IPS-18a (cell line): Measurements from ENCODE around the gene TAOK2.
"Not testable (repeated sequence)": the region's sequence is repeated elsewhere in the genome, so short reads cannot be mapped to it uniquely, and the experiment has no call there.

ENCODE experiments used
- H3K27ac ChIP-seq: one replicate; pipeline ENCODE4 v1.5.1; 2013; ENCODE audit warnings: low read length
- H3K27me3 ChIP-seq: one replicate; pipeline ENCODE4 v1.6.1; 2013; ENCODE audit warnings: mild to moderate bottlenecking, low read length; ENCODE audit not compliant: control insufficient read depth, insufficient read depth
- H3K36me3 ChIP-seq: one replicate; pipeline ENCODE4 v1.6.1; 2013; ENCODE audit warnings: low read depth, low read length; ENCODE audit not compliant: control insufficient read depth
- H3K4me1 ChIP-seq: one replicate; pipeline ENCODE4 v1.6.1; 2013; ENCODE audit warnings: low read depth, low read length; ENCODE audit not compliant: control insufficient read depth
- H3K4me3 ChIP-seq: one replicate; pipeline ENCODE4 v1.5.1; 2013; ENCODE audit warnings: low read length
- H3K9ac ChIP-seq: one replicate; pipeline ENCODE4 v1.6.1; 2013; ENCODE audit warnings: mild to moderate bottlenecking, low read length, moderate library complexity
- H3K9me3 ChIP-seq: one replicate; pipeline ENCODE4 v1.6.1; 2013; ENCODE audit warnings: low read depth, low read length; ENCODE audit not compliant: control insufficient read depth

Gene TAOK2

GRCh38 chr16:29950806-29951461 is 22.7 kb upstream of the TAOK2 start:
- Histone ChIP-seq H3K4me3 (no peak overlapping the region), H3K27me3 (no peaks in the 10 kb centered on the region), H3K36me3 (no peaks in the 10 kb centered on the region), H3K27ac (no peak overlapping the region), H3K9me3 (no peaks in the 10 kb centered on the region), H3K9ac (no peak overlapping the region), H3K4me1 (no peaks in the 10 kb centered on the region)

GRCh38 chr16:29951625-29952365 is 21.9 kb upstream of the TAOK2 start:
- Histone ChIP-seq H3K36me3 (no peaks in the 10 kb centered on the region), H3K27me3 (no peaks in the 10 kb centered on the region), H3K9ac (no peak overlapping the region), H3K9me3 (no peaks in the 10 kb centered on the region), H3K27ac (no peak overlapping the region), H3K4me3 (no peak overlapping the region), H3K4me1 (no peaks in the 10 kb centered on the region)

GRCh38 chr16:29958756-29959155 is 14.9 kb upstream of the TAOK2 start:
- Histone ChIP-seq H3K4me3 (no peak overlapping the region), H3K27ac (no peak overlapping the region), H3K9me3 (no peaks in the 10 kb centered on the region), H3K9ac (no peak overlapping the region), H3K27me3 (no peaks in the 10 kb centered on the region), H3K36me3 (no peaks in the 10 kb centered on the region), H3K4me1 (no peaks in the 10 kb centered on the region)

GRCh38 chr16:29959293-29959692 is 14.4 kb upstream of the TAOK2 start:
- H3K4me1 ChIP-seq: no peaks in the 10 kb centered on the region
- no peak overlapping the region for H3K4me3 ChIP-seq
- no peak overlapping the region for H3K27ac ChIP-seq
- no peaks in the 10 kb centered on the region for H3K9me3 ChIP-seq
- H3K36me3 ChIP-seq: no peaks in the 10 kb centered on the region
- no peaks in the 10 kb centered on the region for H3K27me3 ChIP-seq
- no peak overlapping the region for H3K9ac ChIP-seq

GRCh38 chr16:29959821-29960220 is 13.8 kb upstream of the TAOK2 start:
- not testable (repeated sequence) for H3K4me3 ChIP-seq, H3K27me3 ChIP-seq, H3K4me1 ChIP-seq, H3K36me3 ChIP-seq, H3K27ac ChIP-seq, H3K9ac ChIP-seq, H3K9me3 ChIP-seq

GRCh38 chr16:29961127-29961478 is 12.6 kb upstream of the TAOK2 start:
- no peaks in the 10 kb centered on the region for H3K9me3 ChIP-seq
- no peaks in the 10 kb centered on the region for H3K36me3 ChIP-seq
- no peak overlapping the region for H3K27ac ChIP-seq
- peak overlapping the region; percentile 65 for H3K9ac ChIP-seq
- peak overlapping the region; percentile 76 for H3K4me3 ChIP-seq
- H3K4me1 ChIP-seq: no peaks in the 10 kb centered on the region
- H3K27me3 ChIP-seq: no peaks in the 10 kb centered on the region

- Histone ChIP-seq H3K27me3 (no peaks in the 10 kb centered on the region), H3K27ac (peak within 1 kb of the TSS; percentile 38), H3K4me1 (no peaks in the 10 kb centered on the region)
Observed at GRCh38 chr16:29961479-29962343, 12.0 kb upstream of the TAOK2 start, which contains the start of gene TMEM219. Gene TMEM219 (plus strand): TSS chr16:29962079. CDS start chr16:29963144, 1,065 bp downstream.

GRCh38 chr16:29962344-29962994 is 11.2 kb upstream of the TAOK2 start:
- H3K4me3 ChIP-seq: peak overlapping the region; percentile 76
- no peaks in the 10 kb centered on the region for H3K27me3 ChIP-seq
- no peak overlapping the region for H3K27ac ChIP-seq
- H3K4me1 ChIP-seq: no peaks in the 10 kb centered on the region
- H3K9me3 ChIP-seq: no peaks in the 10 kb centered on the region
- H3K36me3 ChIP-seq: no peaks in the 10 kb centered on the region
- H3K9ac ChIP-seq: peak overlapping the region; percentile 24

More at GRCh38 chr16:29961479-29962343, 12.0 kb upstream of the TAOK2 start, which contains the start of gene TMEM219:
- peak within 1 kb of the TSS; percentile 76 for H3K4me3 ChIP-seq
- peak within 1 kb of the TSS; percentile 65 for H3K9ac ChIP-seq
- H3K36me3 ChIP-seq: no peaks in the 10 kb centered on the region
- no peaks in the 10 kb centered on the region for H3K9me3 ChIP-seq

- H3K27me3 ChIP-seq: no peaks in the 10 kb centered on the region
- no peaks in the 10 kb centered on the region for H3K9me3 ChIP-seq
- no peak overlapping the region for H3K27ac ChIP-seq
- no peaks in the 10 kb centered on the region for H3K36me3 ChIP-seq
- no peak overlapping the region for H3K4me3 ChIP-seq
- H3K4me1 ChIP-seq: no peaks in the 10 kb centered on the region
- H3K9ac ChIP-seq: no peak overlapping the region
Observed at GRCh38 chr16:29963021-29963743, 10.5 kb upstream of the TAOK2 start.

- Histone ChIP-seq H3K4me1 (no peaks in the 10 kb centered on the region), H3K27ac (no peak overlapping the region), H3K4me3 (no peak overlapping the region), H3K9me3 (peaks cover 6% of the 10 kb centered on the region), H3K27me3 (peaks cover 14% of the 10 kb centered on the region), H3K9ac (no peak overlapping the region), H3K36me3 (peaks cover 3% of the 10 kb centered on the region)
Observed at GRCh38 chr16:29968205-29968604, 5.5 kb upstream of the TAOK2 start.
